Tibial nerve (tissue), 4 donors: Measurements from ENCODE around the gene IFFO2. TPM values are rescaled to one million over a fixed set of nuclear protein-coding genes. Genes with fewer than 3 reads are reported as not detected.

Source experiments
- DNase-seq, 2 donors: peaks; one replicate each; pipeline ENCODE4 v3.0.0-alpha.2; 2019; ENCODE audit warnings: low spot score in 2 of 2
- H3K27ac ChIP-seq, 4 donors: fragments of 200-600 bp; sonication (generic) in 3 of 4; one replicate each; pipeline ENCODE4 v1.5.1; 2017 to 2019; ENCODE audit warnings: mild to moderate bottlenecking in 1 of 4
- H3K27me3 ChIP-seq, 2 donors: fragments of 200-600 bp; sonication (generic) in 1 of 2; one replicate each; pipeline versions ENCODE4 v1.5.1 to v1.6.0; 2017 to 2019
- H3K36me3 ChIP-seq, 3 donors: fragments of 200-600 bp; sonication (generic); one replicate each; pipeline ENCODE4 v1.5.1; 2018 to 2019
- H3K4me1 ChIP-seq, 4 donors: fragments of 200-600 bp; sonication (generic) in 3 of 4; one replicate each; pipeline ENCODE4 v1.5.1; 2017 to 2019
- H3K4me3 ChIP-seq, 4 donors: fragments of 200-600 bp; sonication (generic) in 3 of 4; one replicate each; pipeline ENCODE4 v1.5.1; 2017 to 2019; ENCODE audit warnings: mild to moderate bottlenecking in 1 of 4, moderate library complexity in 1 of 4
- H3K9me3 ChIP-seq, 4 donors: fragments of 200-600 bp; sonication (generic) in 3 of 4; one replicate each; pipeline ENCODE4 v1.5.1; 2017 to 2019
- CTCF ChIP-seq, 5 experiments: fragments of 200-600 bp in 3 of 5; fragments of 450-650 bp in 2 of 5; sonication (generic) in 3 of 5; IDR thresholded peaks; one replicate each; pipeline ENCODE4 v1.5.1; 2016 to 2019; ENCODE audit warnings: antibody characterized with exemption in 5 of 5, mild to moderate bottlenecking in 3 of 5, moderate library complexity in 2 of 5
- EP300 ChIP-seq, 2 donors: sonication (generic); formaldehyde crosslinking; IDR thresholded peaks; one replicate each; pipeline ENCODE4 v1.6.1; 2017; ENCODE audit warnings: antibody characterized with exemption in 2 of 2, mild to moderate bottlenecking in 1 of 2
- POLR2A ChIP-seq, 2 donors: fragments of 450-650 bp; IDR thresholded peaks; one replicate each; pipeline ENCODE4 v1.6.1; 2017; ENCODE audit warnings: antibody characterized with exemption in 2 of 2, mild to moderate bottlenecking in 2 of 2, moderate library complexity in 2 of 2
- WGBS, 2 donors: methylation state at CpG; one replicate each; pipeline ENCODE4 v1.1.5; 2018; 5-methylcytosine and 5-hydroxymethylcytosine counted together
- total RNA-seq, 4 donors: library from RNA; depleted of rRNA; stranded (reverse); fragments of >200 nt; gene quantifications; one replicate each; pipeline ENCODE4 v1.1.0, GENCODE V29; 2016

Gene IFFO2
- total RNA-seq, 4 donors from 2014 or later, result 3.6 to 19.2 (median 9.2) TPM

GRCh38 chr1:18879791-18880309, 76.6 kb downstream of the IFFO2 start:
- Histone ChIP-seq H3K36me3 (peaks cover 0 to 81% (median 0%) of the 10 kb centered on the region in 3 donors), H3K27me3 (no peaks in the 10 kb centered on the region), H3K9me3 (no peaks in the 10 kb centered on the region), H3K4me3 (no peak overlapping the region), H3K4me1 (peaks cover 0 to 7% (median 0%) of the 10 kb centered on the region in 4 donors), H3K27ac (no peak overlapping the region)
- WGBS, 2 donors, result 62 to 77% methylated on average over 20 to 21 of the region's 21 CpGs
- no peak for TF ChIP-seq CTCF (IDR thresholded peaks at IDR 0.05)
- TF ChIP-seq EP300 (IDR thresholded peaks at IDR 0.05), result no peak
- TF ChIP-seq POLR2A (IDR thresholded peaks at IDR 0.05), result no peak
- DNase-seq, result no peak

GRCh38 chr1:18879215-18879790, 77.2 kb downstream of the IFFO2 start:
- DNase-seq, result no peak
- Histone ChIP-seq H3K27ac (no peak overlapping the region), H3K4me1 (peaks cover 0 to 7% (median 0%) of the 10 kb centered on the region in 4 donors), H3K27me3 (no peaks in the 10 kb centered on the region), H3K36me3 (peaks cover 0 to 82% (median 0%) of the 10 kb centered on the region in 3 donors), H3K4me3 (no peak overlapping the region), H3K9me3 (no peaks in the 10 kb centered on the region)
- 86 to 89% methylated on average over 12 of the region's 12 CpGs for WGBS, 2 donors
- no peak for TF ChIP-seq CTCF (IDR thresholded peaks at IDR 0.05)
- TF ChIP-seq EP300 (IDR thresholded peaks at IDR 0.05), result no peak
- TF ChIP-seq POLR2A (IDR thresholded peaks at IDR 0.05), result no peak

DNA sequence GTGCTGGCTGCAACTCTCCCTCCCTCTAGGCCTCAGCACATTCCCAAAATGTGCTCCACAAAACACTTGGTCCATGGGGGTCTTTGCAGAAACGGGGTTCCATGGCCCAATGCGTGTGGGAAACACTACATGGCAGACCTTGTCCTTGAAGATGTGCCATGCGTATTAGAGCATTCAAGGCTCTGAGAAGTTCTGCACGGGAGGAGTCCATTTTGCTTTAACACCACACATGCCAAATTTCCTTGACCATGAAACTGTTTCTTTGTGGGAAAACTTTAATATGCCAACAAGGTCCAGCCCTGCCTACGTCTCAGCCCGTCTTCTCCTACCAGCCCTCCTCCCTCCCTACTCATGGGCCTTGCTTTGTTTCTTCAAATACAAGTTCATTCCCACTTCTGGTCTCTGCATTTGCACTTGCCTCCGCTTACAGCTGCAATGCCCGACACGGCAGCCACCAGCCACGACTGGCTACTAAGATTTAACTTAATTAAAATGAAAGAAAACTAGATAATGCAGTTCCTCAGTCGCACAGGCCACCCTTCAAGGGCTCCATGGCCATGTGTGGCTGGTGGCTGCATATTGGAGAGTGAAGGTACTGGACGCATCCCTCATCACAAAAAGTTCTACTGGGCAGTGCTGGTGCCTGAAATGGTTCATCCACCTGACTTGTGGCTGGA, 77.8 kb downstream of the IFFO2 start:
- peaks cover 0 to 7% (median 0%) of the 10 kb centered on the region in 4 donors for H3K4me1 ChIP-seq
- no peak overlapping the region for H3K27ac ChIP-seq
- WGBS, 2 donors, result 75 to 86% methylated on average over 12 of the region's 12 CpGs
- H3K27me3 ChIP-seq, result no peaks in the 10 kb centered on the region
- TF ChIP-seq POLR2A (IDR thresholded peaks at IDR 0.05) (no peak), EP300 (IDR thresholded peaks at IDR 0.05) (no peak), CTCF (IDR thresholded peaks at IDR 0.05) (no peak)
- no peaks in the 10 kb centered on the region for H3K9me3 ChIP-seq
- no peak overlapping the region for H3K4me3 ChIP-seq
- peaks cover 0 to 82% (median 0%) of the 10 kb centered on the region in 3 donors for H3K36me3 ChIP-seq
- no peak for DNase-seq

GRCh38 chr1:18877282-18877681, 79.2 kb downstream of the IFFO2 start:
- Histone ChIP-seq H3K27ac (no peak overlapping the region), H3K9me3 (no peaks in the 10 kb centered on the region), H3K4me1 (peaks cover 0 to 7% (median 0%) of the 10 kb centered on the region in 4 donors), H3K36me3 (peaks cover 0 to 82% (median 0%) of the 10 kb centered on the region in 3 donors), H3K4me3 (no peak overlapping the region), H3K27me3 (no peaks in the 10 kb centered on the region)
- TF ChIP-seq POLR2A (IDR thresholded peaks at IDR 0.05) (no peak), CTCF (IDR thresholded peaks at IDR 0.05) (no peak), EP300 (IDR thresholded peaks at IDR 0.05) (no peak)
- DNase-seq, result no peak
- WGBS, 2 donors, result 83% methylated on average over 35 of the region's 35 CpGs

GRCh38 chr1:18876210-18876609, 80.3 kb downstream of the IFFO2 start:
- TF ChIP-seq EP300 (IDR thresholded peaks at IDR 0.05), result no peak
- no peak for TF ChIP-seq POLR2A (IDR thresholded peaks at IDR 0.05)
- Histone ChIP-seq H3K9me3 (no peaks in the 10 kb centered on the region), H3K36me3 (peaks cover 0 to 82% (median 0%) of the 10 kb centered on the region in 3 donors), H3K4me3 (no peak overlapping the region), H3K4me1 (peaks cover 0 to 7% (median 0%) of the 10 kb centered on the region in 4 donors), H3K27ac (no peak overlapping the region), H3K27me3 (no peaks in the 10 kb centered on the region)
- no peak for DNase-seq
- 87 to 100% methylated on average over 2 to 10 of the region's 10 CpGs for WGBS, 2 donors
